HEK293T (cell line): ENCODE data around the gene HLCS.

Source experiments
- CTCF ChIA-PET: fragments of 350-600 bp; formaldehyde crosslinking; extraction: SDS; loops from one replicate; lab custom pipeline; 2021; ENCODE audit warnings: antibody characterized with exemption, inconsistent platforms; lab: Yijun Ruan, JAX
- POLR2A ChIA-PET: fragments of 350-600 bp; formaldehyde crosslinking; extraction: SDS; loops from one replicate; lab custom pipeline; 2020; ENCODE audit warnings: antibody characterized with exemption, inconsistent platforms; lab: Yijun Ruan, JAX
- DNase-seq: peaks from one replicate; pipeline ENCODE4 v3.0.0; 2012; ENCODE audit warnings: mixed read lengths; ENCODE audit errors: extremely low spot score
- ARNT ChIP-seq: fragments of 450-650 bp; IDR thresholded peaks from 2 replicates; pipeline ENCODE4 v1.6.1; 2017; ENCODE audit warnings: mild to moderate bottlenecking
- BHLHE40 ChIP-seq: fragments of 450-650 bp; IDR thresholded peaks from 2 replicates; pipeline ENCODE4 v1.6.1; 2016; ENCODE audit warnings: mild to moderate bottlenecking, moderate library complexity, borderline replicate concordance
- CTBP1 ChIP-seq: fragments of 450-650 bp; IDR thresholded peaks from 2 replicates; pipeline ENCODE4 v1.6.1; 2016; ENCODE audit warnings: borderline replicate concordance
- ELF4 ChIP-seq: fragments of 450-650 bp; IDR thresholded peaks from 2 replicates; pipeline ENCODE4 v1.6.1; 2017; ENCODE audit warnings: antibody characterized with exemption
- FOXA1 ChIP-seq: fragments of 450-650 bp; IDR thresholded peaks from 2 replicates; pipeline ENCODE4 v1.6.1; 2016; ENCODE audit warnings: mild to moderate bottlenecking
- FOXK2 ChIP-seq: fragments of 450-650 bp; IDR thresholded peaks from 2 replicates; pipeline ENCODE4 v1.6.1; 2016; ENCODE audit warnings: mild to moderate bottlenecking
- FOXM1 ChIP-seq: fragments of 450-650 bp; IDR thresholded peaks from 2 replicates; pipeline ENCODE4 v1.6.1; 2017; ENCODE audit warnings: mild to moderate bottlenecking, borderline replicate concordance
- HDGF ChIP-seq: fragments of 450-650 bp; IDR thresholded peaks from 2 replicates; pipeline ENCODE4 v1.6.1; 2017; ENCODE audit warnings: antibody characterized with exemption, borderline replicate concordance
- L3MBTL2 ChIP-seq: fragments of 450-650 bp; conservative IDR thresholded peaks from 2 replicates; pipeline ENCODE4 v1.6.1; 2016; ENCODE audit warnings: mild to moderate bottlenecking
- LEF1 ChIP-seq: fragments of 450-650 bp; IDR thresholded peaks from 2 replicates; pipeline ENCODE4 v1.6.1; 2017; ENCODE audit warnings: mild to moderate bottlenecking, borderline replicate concordance
- NFRKB ChIP-seq: fragments of 450-650 bp; IDR thresholded peaks from 2 replicates; pipeline ENCODE4 v1.6.1; 2016; ENCODE audit warnings: mild to moderate bottlenecking, moderate library complexity
- SP1 ChIP-seq: fragments of 450-650 bp; IDR thresholded peaks from 2 replicates; pipeline ENCODE4 v1.6.1; 2017
- SUZ12 ChIP-seq: fragments of 450-650 bp; IDR thresholded peaks from 2 replicates; pipeline ENCODE4 v1.6.1; 2016; ENCODE audit warnings: mild to moderate bottlenecking
- TARDBP ChIP-seq: fragments of 450-650 bp; IDR thresholded peaks from 2 replicates; pipeline ENCODE4 v1.6.1; 2016
- ZNF384 ChIP-seq: fragments of 450-650 bp; IDR thresholded peaks from 2 replicates; pipeline ENCODE4 v1.6.1; 2016
- TF ChIP-seq, protein P1 (sequence below): fragments of 450-650 bp; IDR thresholded peaks from 2 replicates; pipeline ENCODE4 v1.6.1; 2016

HLCS gene

DNA sequence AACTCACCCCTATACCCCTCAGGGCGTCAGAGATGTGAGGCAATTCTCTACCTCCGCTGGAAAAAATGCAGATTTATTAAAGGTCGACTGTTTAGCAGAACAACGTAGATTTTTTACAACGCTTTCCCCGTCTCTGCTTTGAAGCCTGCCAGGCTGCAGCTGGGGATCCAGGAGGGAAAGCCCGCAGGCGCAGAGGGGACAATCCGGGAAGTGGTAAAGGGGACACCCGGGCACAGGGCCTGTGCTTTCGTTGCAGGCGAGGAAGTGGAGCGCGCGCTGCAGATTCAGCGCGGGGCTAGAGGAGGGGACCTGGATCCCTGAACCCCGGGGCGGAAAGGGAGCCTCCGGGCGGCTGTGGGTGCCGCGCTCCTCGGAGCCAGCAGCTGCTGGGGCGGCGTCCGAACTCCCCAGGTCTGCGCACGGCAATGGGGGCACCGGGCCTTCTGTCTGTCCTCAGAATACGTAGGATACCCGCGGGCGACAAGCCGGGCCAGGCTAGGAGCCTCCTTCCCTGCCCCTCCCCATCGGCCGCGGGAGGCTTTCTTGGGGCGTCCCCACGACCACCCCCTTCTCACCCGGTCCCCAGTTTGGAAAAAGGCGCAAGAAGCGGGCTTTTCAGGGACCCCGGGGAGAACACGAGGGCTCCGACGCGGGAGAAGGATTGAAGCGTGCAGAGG is 262.1 kb downstream of the HLCS start:
- CTCF ChIA-PET, result interaction anchor here (0.8 kb wide), 1 partner anchor 74 kb away, joined by 3 read pairs; no protein-coding TSS in a partner anchor
- POLR2A ChIA-PET, result no interaction called here
- DNase-seq, result no peak
- no peak for TF ChIP-seq LEF1
- no peak for TF ChIP-seq L3MBTL2
- TF ChIP-seq, protein P1, sequence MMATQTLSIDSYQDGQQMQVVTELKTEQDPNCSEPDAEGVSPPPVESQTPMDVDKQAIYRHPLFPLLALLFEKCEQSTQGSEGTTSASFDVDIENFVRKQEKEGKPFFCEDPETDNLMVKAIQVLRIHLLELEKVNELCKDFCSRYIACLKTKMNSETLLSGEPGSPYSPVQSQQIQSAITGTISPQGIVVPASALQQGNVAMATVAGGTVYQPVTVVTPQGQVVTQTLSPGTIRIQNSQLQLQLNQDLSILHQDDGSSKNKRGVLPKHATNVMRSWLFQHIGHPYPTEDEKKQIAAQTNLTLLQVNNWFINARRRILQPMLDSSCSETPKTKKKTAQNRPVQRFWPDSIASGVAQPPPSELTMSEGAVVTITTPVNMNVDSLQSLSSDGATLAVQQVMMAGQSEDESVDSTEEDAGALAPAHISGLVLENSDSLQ, result no peak
- TF ChIP-seq ELF4, result no peak

DNA sequence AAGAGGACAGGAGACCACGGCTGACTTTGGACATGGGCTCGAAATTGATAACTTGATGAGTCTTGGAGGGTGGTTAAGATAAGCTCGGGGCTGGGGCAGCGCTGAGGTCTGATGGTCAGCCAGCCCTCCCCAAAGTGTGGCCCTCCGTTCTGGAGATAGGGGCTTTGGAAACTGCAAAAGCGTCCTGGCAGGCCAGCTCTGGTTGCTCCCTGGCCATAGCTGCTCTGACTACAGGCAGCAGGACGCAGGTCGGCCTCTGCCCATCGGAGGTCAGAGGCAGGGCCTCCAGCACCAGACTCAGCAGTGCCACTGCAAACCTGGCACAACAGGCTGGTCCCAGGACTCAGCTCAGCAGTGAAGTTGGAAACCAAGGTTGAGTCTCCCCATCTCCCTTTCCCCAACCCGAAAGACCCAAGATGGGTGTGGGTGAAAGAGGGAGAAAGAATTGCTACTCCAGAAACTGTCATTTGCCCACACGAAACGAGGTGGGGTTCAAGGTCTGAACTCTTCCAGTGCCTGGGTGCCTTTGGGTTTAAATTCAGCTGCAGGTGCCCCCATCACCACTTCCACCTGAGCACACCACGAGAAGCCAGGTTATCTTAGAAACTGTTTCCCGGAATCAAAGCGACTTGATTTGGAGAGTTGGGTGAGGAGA is 262.7 kb downstream of the HLCS start:
- POLR2A ChIA-PET, result no interaction called here
- CTCF ChIA-PET, result no interaction called here
- TF ChIP-seq L3MBTL2, result no peak
- TF ChIP-seq SUZ12, result no peak
- TF ChIP-seq, protein P1, result no peak
- no peak for TF ChIP-seq HDGF
- TF ChIP-seq BHLHE40, result no peak
- no peak for TF ChIP-seq TARDBP
- TF ChIP-seq LEF1, result no peak
- no peak for TF ChIP-seq SP1
- no peak for TF ChIP-seq ELF4
- TF ChIP-seq FOXK2, result no peak
- no peak for TF ChIP-seq ZNF384
- DNase-seq, result no peak

DNA sequence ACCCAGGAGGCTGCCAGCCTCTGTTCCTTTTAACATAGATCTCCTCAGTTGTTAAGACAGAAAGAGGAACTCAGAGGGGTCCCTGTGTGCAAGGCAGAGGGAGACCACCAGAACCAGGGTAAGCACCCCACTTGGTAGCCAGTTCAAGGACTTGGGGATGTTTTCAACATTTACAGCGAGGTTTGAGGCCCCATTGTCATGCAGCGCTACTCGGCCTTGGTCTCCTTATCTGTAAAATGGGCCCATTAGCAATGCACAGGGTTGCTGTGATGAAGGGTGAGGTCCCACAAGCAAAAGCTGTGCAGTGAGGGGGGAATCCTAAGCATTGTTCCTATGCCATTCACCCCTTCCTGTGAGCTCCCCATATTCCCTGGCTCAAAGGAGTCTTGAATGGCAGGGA is 263.3 kb downstream of the HLCS start:
- CTCF ChIA-PET, result no interaction called here
- TF ChIP-seq FOXM1 (no peak), FOXA1 (no peak), NFRKB (no peak), HDGF (no peak), SP1 (no peak), ELF4 (no peak), LEF1 (no peak), FOXK2 (no peak)
- TF ChIP-seq, protein P1, result no peak
- DNase-seq, result no peak
- POLR2A ChIA-PET, result no interaction called here

DNA sequence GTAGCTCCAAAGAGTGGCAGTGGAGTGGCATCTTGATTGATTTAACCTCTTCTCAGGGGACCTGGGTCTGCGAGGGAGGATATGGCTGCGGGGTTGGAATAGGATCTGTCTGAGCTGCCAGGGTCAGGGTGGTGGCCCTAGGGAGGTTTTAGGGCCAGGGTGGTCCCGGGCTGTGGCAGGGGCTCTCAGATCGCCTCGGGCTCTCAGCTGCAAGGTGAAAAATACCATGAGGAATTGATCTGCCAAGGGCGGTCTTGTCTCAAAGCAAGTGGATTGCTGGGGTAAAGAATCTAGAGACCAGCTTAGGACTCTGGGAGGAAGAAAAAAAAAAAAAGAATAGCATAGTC is 263.9 kb downstream of the HLCS start:
- POLR2A ChIA-PET, result no interaction called here
- CTCF ChIA-PET, result no interaction called here
- DNase-seq, result no peak
- TF ChIP-seq SUZ12 (no peak), SP1 (no peak), ARNT (no peak), ELF4 (no peak), BHLHE40 (no peak), HDGF (no peak), L3MBTL2 (no peak), TARDBP (no peak), LEF1 (no peak), FOXM1 (no peak), FOXA1 (no peak), ZNF384 (no peak), NFRKB (no peak), CTBP1 (no peak), FOXK2 (no peak)
- TF ChIP-seq, protein P1, result no peak

DNA sequence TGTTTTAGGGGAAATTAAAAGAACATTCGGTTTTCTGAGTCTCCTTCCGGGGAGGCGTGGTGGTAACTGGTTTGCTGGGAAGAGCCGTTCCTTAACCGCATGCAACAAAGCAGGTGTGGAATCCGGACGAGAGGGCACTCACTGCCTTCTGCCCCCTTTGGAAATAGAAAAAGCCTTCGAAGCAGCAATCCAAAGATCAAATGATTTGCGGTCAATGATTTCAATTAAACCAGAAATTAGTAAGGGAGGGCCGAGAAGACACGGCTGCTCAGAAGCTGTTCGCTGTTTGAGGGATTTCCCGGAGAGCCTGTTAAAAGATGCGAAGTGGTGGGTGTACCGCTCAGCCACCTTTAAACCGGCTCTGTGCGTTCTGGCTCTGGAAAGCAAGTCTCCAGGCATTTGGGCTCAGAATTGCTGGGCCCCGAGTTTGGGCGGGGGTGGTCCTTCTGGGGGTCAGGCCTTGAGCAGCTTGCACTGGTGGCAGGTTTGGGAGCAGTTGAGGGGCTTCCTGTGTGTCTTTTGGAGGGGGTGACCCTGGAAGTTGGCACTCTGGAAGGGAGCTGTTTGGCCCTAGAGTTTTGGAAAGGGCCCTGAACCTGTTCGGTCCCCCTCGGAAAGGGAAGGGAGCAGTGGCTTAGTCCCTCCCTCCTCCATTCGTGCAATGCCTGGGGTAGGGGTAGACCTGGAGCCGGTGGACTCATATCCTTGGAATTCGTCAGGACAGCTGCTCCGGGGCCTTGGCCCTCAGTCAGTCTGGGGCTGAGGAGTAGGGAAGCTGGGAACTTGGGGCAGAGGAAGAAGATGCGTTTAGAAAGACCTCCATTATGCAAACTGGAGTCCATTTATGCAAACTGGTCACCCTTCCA is 264.5 kb downstream of the HLCS start:
- ChIA-PET CTCF (no interaction called here), POLR2A (interaction anchor here (2.7 kb wide), 1 partner anchor 10 kb away, joined by 9 read pairs; no protein-coding TSS in a partner anchor)
- TF ChIP-seq FOXK2, result no peak
- no peak for TF ChIP-seq FOXM1
- no peak for TF ChIP-seq SUZ12
- no peak for TF ChIP-seq TARDBP
- TF ChIP-seq SP1, result no peak
- TF ChIP-seq LEF1, result no peak
- TF ChIP-seq HDGF, result no peak
- no peak for TF ChIP-seq BHLHE40
- no peak for TF ChIP-seq ARNT
- TF ChIP-seq NFRKB, result no peak
- TF ChIP-seq, protein P1, result no peak
- no peak for TF ChIP-seq FOXA1
- DNase-seq, result no peak
